HG02981 (cell line): ENCODE measurements around the gene CRYBA1.

Experiments used
- ATAC-seq: cut with Tn5 transposase; IDR thresholded peaks from one replicate; pipeline ENCODE4 v1.9.1; 2021; ENCODE audit warnings: mild to moderate bottlenecking, moderate library complexity; ENCODE audit not compliant: unreplicated experiment

CRYBA1 gene

DNA sequence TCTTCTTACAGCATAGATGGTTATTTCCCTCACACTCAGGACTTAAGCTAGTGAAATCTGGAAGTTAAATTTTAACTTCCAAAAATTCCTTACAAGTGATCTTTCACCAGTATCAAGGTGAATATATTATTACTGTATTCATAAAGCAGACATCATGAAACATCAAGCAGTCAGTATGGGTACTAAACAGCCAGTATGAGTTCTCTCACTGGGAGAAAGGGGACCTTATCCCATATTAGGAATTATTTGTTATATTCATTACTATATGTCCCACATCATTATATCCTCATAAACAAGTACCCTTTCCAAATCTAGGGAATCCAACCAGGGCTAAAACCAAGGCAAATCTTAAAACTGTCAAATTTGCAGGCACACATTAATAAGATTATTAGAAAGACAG, 32.0 kb downstream of the CRYBA1 start:
- ATAC-seq = no peak

GRCh38 chr17:29279397-29280070, 32.9 kb downstream of the CRYBA1 start:
- ATAC-seq = no peak

- no peak for ATAC-seq
These were observed 36.8 kb downstream of the CRYBA1 start for GRCh38 chr17:29283496-29283895.

DNA sequence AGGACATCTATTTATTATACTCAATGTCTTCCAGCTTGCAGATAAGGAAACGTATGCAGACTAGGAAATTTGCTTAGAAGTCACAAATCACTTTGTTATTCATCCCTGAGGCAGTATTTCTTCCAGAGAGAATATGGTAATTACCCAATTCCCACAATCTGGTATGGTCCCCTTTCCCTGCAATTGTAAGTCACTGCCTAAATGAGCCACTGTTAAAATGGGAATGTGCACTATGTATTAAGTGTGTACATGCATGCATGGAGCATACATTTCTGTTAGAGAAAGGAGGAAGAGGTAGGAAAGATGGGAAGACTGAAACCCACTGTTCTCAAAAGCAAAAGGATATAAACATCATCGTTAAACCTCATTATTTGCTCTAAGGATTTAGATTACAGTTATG, 37.3 kb downstream of the CRYBA1 start:
- no peak for ATAC-seq

GRCh38 chr17:29289852-29290251, 43.2 kb downstream of the CRYBA1 start:
- no peak for ATAC-seq

GRCh38 chr17:29291163-29291752, 44.6 kb downstream of the CRYBA1 start:
- ATAC-seq = no peak

GRCh38 chr17:29292071-29292991, 45.7 kb downstream of the CRYBA1 start:
- no peak for ATAC-seq

- ATAC-seq = no peak
These were observed 46.6 kb downstream of the CRYBA1 start for GRCh38 chr17:29292992-29293889.

DNA sequence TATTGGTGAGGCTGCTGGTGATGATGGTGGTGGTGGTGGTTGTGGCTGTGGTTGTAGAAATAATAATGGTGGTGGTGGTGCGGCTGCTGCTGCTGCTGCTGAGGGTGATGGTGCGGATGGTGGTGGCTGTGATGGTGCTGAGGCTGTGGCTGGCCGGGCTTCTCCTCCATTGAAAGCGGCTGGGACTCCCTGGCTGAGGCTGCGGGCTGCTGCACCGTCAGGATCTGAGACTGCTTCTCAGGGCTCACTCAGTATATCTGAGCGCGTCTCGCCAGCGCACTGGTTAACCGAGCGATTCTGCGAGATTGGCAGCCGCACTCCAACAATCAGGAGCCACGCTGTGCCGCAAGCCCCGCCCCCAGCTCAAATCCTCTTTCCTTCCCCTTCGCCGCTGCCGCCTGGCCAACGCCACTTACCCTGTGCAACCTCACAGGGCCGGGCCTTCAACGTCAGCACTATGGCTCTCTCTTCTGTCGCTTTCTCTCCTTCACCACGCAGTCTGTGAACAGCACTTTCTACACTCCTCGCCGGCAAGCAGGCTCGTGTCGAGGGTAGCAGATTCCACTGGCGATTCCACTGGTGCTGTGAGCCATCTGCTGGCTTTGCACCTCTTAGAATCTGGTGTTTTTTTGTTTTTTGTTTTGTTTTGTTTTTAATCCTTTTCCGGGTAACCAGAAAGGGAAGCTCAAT, 47.4 kb downstream of the CRYBA1 start, which contains the start of gene NUFIP2:
Gene NUFIP2, minus strand, starts transcription at position 259 of the 690 bp plus-strand sequence. Its CDS starts 89 bp downstream, at position 170.
- peak; percentile 84 for ATAC-seq

GRCh38 chr17:29294580-29294900, 47.9 kb downstream of the CRYBA1 start:
- ATAC-seq = no peak

DNA sequence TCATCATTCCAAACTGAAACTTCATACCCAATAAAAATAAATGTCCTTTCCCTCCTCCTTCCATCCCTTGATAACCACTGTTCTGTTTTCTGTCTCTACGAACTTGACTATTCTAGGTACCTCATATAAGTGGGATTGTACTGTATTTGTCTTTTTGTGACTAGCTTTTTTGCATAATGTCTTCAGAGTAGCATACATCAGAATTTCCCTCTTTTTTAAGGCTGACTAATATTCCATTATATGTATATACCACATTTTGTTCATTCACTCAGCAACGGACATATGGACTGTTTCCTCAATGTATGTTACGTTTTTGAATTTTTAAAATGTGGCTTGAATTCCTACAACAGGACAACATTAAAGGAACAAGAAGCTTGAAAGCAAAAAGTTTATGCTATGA, 48.8 kb downstream of the CRYBA1 start:
- no peak for ATAC-seq

- no peak for ATAC-seq
These were observed 52.4 kb downstream of the CRYBA1 start for GRCh38 chr17:29299031-29299430.

- no peak for ATAC-seq
These were observed 56.7 kb downstream of the CRYBA1 start for GRCh38 chr17:29303386-29303785.
